Spinal cord (tissue), 10 donors: ENCODE results near the gene ZBTB11. TPM values are rescaled to one million over a fixed set of nuclear protein-coding genes. Genes with fewer than 3 reads are reported as not detected.
"Not testable (repeated sequence)": the region's sequence is repeated elsewhere in the genome, so short reads cannot be mapped to it uniquely, and the experiment has no call there.

Experiments used
- DNase-seq, 6 donors: peaks; one replicate each; pipeline versions ENCODE4 v3.0.0 to v3.0.0-alpha.2; 2013 to 2015; ENCODE audit warnings: low spot score in 6 of 6, low read depth in 4 of 6
- H3K27ac ChIP-seq: one replicate; pipeline ENCODE4 v1.5.1; 2013; ENCODE audit warnings: low read depth, low read length, control low read depth
- H3K27me3 ChIP-seq: one replicate; pipeline ENCODE4 v1.6.1; 2013; ENCODE audit warnings: low read length; ENCODE audit not compliant: control insufficient read depth, insufficient read depth
- H3K36me3 ChIP-seq: one replicate; pipeline ENCODE4 v1.6.1; 2013; ENCODE audit warnings: low read length; ENCODE audit not compliant: control insufficient read depth, insufficient read depth
- H3K4me1 ChIP-seq: one replicate; pipeline ENCODE4 v1.6.1; 2013; ENCODE audit warnings: low read length; ENCODE audit not compliant: control insufficient read depth, insufficient read depth
- H3K4me3 ChIP-seq: one replicate; pipeline ENCODE4 v1.5.1; 2013; ENCODE audit warnings: low read depth, low read length, control low read depth
- H3K9me3 ChIP-seq: one replicate; pipeline ENCODE4 v1.6.1; 2013; ENCODE audit warnings: low read length; ENCODE audit not compliant: control insufficient read depth, insufficient read depth
- WGBS: methylation state at CpG from one replicate; pipeline ENCODE4 v1.1.5; 2013; ENCODE audit warnings: missing lambda C conversion rate; ENCODE audit not compliant: insufficient coverage; 5-methylcytosine and 5-hydroxymethylcytosine counted together
- polyA plus RNA-seq, 2 donors: library from polyadenylated mRNA; unstranded; fragments of 120-200 nt; gene quantifications; one replicate each; pipeline ENCODE4 v1.2.1, GENCODE V29; 2013; ENCODE audit not compliant: insufficient read length in 2 of 2
- total RNA-seq, 2 donors: library from RNA; depleted of rRNA in 1 of 2; stranded (reverse); fragments of 120-200 nt in 1 of 2; fragments of >200 nt in 1 of 2; gene quantifications; one replicate each; pipeline versions ENCODE4 v1.2.3 to v1.2.4, GENCODE V29; 2013 to 2014
- donor health status: healthy.

The ZBTB11 gene
- total and polyA plus RNA-seq, 4 donors: 17.7 to 39.2 (median 21.6) TPM

DNA sequence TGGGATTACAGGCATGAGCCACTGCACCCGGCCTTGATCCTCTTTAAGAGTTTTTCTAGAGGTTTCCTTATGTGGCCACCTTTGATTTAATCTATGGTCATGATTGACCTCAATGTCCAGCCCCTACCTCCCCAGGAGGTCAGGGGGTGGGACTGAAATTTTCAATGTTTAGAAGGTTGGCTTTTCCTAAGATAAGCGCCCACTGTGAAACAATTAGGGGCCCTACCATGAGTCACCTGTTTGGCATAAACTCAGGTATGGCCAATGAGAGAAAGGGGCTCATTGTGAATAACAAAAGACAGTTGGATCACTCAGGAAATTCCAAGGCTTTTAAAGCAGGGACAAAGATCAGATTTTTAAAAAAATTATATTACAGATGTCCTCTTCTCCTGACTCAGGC, 51.1 kb downstream of the ZBTB11 start:
- Histone ChIP-seq H3K9me3 (no peaks in the 10 kb centered on the region), H3K27ac (no peak overlapping the region), H3K4me1 (no peaks in the 10 kb centered on the region), H3K27me3 (no peaks in the 10 kb centered on the region), H3K4me3 (no peak overlapping the region), H3K36me3 (no peaks in the 10 kb centered on the region)
- no CpG with 5 or more reads among the region's 2 CpGs for whole genome bisulfite sequencing
- no peak for DNase-seq

DNA sequence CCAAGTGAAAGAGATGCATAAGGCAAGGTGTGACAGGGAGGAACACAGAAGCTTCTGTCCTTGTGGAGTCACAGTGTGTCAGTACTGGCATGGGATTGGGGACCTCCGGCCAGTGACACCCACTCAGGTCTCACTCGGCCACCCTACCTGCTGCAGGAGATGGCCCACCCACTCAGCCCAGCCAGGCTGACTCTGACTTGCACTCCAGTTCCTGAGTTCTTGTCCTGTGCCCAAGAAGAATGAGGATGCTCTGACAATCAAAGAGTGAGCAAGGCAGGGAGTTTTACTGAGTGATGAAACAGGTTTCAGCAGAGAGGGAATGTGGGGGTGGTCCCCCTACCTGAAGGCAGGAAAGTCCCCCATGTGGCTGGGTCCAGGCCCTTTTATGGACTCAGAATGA, 52.1 kb downstream of the ZBTB11 start:
- WGBS: no CpG with 5 or more reads among the region's 2 CpGs

DNA sequence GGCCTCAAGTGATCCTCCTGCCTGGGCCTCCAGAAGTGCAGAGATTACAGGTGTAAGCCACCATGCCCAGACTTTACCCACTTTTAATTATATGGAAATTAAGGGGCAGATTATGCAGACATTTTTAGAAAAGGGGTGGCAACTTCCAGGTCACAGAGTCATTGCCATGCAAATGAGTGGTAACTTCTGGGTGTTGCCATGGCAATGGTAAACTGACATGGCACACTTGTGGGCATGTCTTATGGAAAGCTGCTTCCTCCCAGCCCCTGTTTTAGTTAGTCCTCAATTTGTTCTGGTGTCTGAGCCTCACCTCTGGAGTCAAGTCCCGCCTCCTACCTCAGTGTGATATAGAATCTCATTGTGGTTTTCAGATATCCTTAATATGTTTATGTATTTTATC, 53.3 kb downstream of the ZBTB11 start:
- no peak for DNase-seq
- no peaks in the 10 kb centered on the region for H3K9me3 ChIP-seq
- no peaks in the 10 kb centered on the region for H3K27me3 ChIP-seq
- H3K4me3 ChIP-seq: no peak overlapping the region
- no peaks in the 10 kb centered on the region for H3K36me3 ChIP-seq
- no peaks in the 10 kb centered on the region for H3K4me1 ChIP-seq
- no peak overlapping the region for H3K27ac ChIP-seq
- WGBS: no CpG with 5 or more reads among the region's 1 CpG

More for the DNA sequence above, 52.1 kb downstream of the ZBTB11 start:
- no peak overlapping the region for H3K27ac ChIP-seq
- H3K36me3 ChIP-seq: no peaks in the 10 kb centered on the region
- H3K9me3 ChIP-seq: no peaks in the 10 kb centered on the region
- H3K4me1 ChIP-seq: no peaks in the 10 kb centered on the region
- DNase-seq: no peak
- H3K27me3 ChIP-seq: no peaks in the 10 kb centered on the region
- no peak overlapping the region for H3K4me3 ChIP-seq

DNA sequence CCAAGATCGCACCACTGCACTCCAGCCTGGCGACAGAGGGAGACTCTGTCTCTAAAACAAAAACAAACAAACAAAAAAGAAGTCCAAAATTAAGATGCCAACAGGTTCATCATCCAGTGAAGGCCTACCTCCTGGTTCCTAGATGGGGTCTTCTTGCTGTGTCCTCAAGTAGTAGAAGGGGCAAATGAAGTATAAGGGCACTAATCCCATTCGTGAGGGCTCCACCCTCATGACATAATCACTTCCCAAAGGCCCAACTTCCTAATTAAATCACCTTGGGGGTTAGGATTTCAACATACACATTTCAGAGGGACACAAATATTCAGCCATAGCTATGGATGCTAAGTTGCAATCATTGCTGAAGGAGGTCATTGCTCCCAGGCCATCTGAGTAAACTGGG, 57.2 kb downstream of the ZBTB11 start:
- Histone ChIP-seq H3K9me3 (no peaks in the 10 kb centered on the region), H3K27me3 (no peaks in the 10 kb centered on the region), H3K27ac (no peak overlapping the region), H3K4me3 (no peak overlapping the region), H3K4me1 (no peaks in the 10 kb centered on the region), H3K36me3 (no peaks in the 10 kb centered on the region)
- WGBS: 100% methylated on average over 1 of the region's 3 CpGs
- no peak for DNase-seq

DNA sequence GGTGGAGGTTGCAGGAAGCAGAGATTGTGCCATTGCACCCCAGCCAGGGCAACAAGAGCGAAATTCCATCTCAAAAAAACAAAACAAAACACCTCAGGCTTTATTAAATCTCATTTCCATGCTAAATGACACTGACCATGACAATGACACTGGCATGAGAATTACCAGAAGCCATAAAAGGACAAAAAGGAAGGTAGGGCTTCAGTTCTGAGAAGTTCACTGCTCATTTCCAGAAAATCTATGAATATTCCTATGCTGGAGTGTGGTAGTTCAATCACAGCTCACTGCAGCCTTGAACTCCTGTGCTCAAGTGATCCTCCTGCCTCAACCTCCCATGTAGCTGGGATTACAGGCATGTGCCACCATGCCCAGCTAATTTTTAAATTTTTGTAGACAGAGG, 58.2 kb downstream of the ZBTB11 start:
- H3K4me1 ChIP-seq: no peaks in the 10 kb centered on the region
- no peak overlapping the region for H3K4me3 ChIP-seq
- H3K27ac ChIP-seq: no peak overlapping the region
- H3K36me3 ChIP-seq: no peaks in the 10 kb centered on the region
- WGBS: no CpG with 5 or more reads among the region's 1 CpG
- DNase-seq: no peak
- no peaks in the 10 kb centered on the region for H3K9me3 ChIP-seq
- H3K27me3 ChIP-seq: no peaks in the 10 kb centered on the region

DNA sequence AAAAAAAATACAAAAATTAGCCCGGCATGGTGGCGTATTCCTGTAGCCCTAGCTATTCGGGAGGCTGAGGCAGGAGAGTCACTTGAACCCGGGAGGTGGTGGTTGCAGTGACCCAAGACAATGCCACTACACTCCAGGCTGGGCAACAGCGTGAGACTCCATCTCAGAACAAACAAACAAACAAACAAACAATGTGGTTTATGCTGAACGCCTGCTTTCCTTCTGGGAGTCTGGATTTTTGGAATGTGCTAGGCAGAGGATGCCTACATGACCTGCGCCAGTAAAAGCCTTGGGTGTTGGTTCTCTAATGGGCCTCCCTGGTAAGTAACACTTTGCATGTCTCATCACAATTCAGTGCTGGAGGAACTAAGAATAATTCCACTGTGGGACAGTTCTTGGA, 59.5 kb downstream of the ZBTB11 start:
- H3K9me3 ChIP-seq: no peaks in the 10 kb centered on the region
- H3K27ac ChIP-seq: no peak overlapping the region
- no peaks in the 10 kb centered on the region for H3K36me3 ChIP-seq
- H3K27me3 ChIP-seq: no peaks in the 10 kb centered on the region
- no peaks in the 10 kb centered on the region for H3K4me1 ChIP-seq
- DNase-seq: no peak
- 78% methylated on average over 6 of the region's 7 CpGs for WGBS
- no peak overlapping the region for H3K4me3 ChIP-seq

DNA sequence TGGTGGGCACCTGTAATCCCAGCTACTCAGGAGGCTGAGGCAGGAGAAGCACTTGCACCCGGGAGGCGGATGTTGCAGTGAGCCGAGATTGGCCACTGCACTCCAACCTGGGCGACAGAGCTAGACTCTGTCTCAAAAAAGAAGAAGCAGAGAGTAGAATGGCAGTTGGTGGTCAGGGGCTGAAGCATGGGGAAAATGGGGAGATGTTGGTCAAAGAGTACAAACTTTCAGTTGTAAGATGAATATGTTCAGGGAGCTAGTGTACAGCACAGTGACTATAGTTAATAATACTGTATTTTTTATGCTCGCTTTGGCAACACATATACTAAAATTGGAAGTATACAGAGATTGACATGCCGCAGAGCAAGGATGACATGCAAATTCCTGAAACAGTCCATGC, 61.4 kb downstream of the ZBTB11 start:
- H3K27me3 ChIP-seq: no peaks in the 10 kb centered on the region
- DNase-seq: no peak
- H3K36me3 ChIP-seq: no peaks in the 10 kb centered on the region
- no peaks in the 10 kb centered on the region for H3K4me1 ChIP-seq
- H3K9me3 ChIP-seq: no peaks in the 10 kb centered on the region
- 94% methylated on average over 4 of the region's 6 CpGs for WGBS
- no peak overlapping the region for H3K27ac ChIP-seq
- H3K4me3 ChIP-seq: no peak overlapping the region

DNA sequence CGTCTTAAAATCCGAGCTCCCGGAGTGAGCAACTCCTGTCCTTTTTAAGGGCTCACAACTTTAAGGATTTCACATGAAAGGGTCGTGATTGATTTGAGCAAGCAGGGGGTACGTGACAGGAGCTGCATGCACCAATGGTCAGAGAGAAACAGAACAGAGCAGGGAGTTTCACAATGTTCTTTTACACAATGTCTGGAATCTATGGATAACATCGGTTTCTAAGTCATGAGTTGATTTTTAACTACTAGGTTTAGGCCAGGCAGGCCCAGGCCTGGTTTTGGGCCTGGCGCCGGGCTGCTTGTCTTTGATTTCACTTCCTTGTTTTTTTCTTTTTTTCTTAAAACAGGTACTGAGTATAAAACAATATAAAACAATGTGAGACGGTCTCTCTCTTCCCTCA, 63.9 kb downstream of the ZBTB11 start:
- not testable (repeated sequence) for H3K4me3 ChIP-seq, H3K9me3 ChIP-seq, H3K4me1 ChIP-seq, H3K27me3 ChIP-seq, DNase-seq, H3K36me3 ChIP-seq, H3K27ac ChIP-seq
- WGBS: 60% methylated on average over 2 of the region's 9 CpGs

DNA sequence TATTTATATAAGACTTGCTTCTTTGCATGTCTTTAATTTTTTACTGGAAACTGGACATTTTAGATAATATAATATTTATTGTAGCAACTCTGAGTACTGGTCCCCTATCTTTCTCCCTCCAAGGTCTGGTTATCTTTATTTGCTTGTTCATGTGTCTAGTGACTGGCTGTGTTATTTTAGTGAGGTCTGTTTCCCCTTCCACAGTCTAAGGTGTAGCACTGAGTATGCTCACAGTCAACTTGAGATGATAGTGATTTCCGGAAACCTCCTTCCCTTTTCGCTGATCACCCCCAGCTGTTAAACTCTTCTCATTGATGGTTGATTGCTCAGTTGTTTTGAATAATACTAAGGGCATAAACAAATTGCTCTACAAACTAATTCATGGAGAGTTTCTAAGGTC, 65.9 kb downstream of the ZBTB11 start:
- no peaks in the 10 kb centered on the region for H3K36me3 ChIP-seq
- H3K4me3 ChIP-seq: no peak overlapping the region
- H3K4me1 ChIP-seq: no peaks in the 10 kb centered on the region
- WGBS: no CpG with 5 or more reads among the region's 2 CpGs
- H3K9me3 ChIP-seq: no peaks in the 10 kb centered on the region
- H3K27ac ChIP-seq: no peak overlapping the region
- no peaks in the 10 kb centered on the region for H3K27me3 ChIP-seq
- no peak for DNase-seq

DNA sequence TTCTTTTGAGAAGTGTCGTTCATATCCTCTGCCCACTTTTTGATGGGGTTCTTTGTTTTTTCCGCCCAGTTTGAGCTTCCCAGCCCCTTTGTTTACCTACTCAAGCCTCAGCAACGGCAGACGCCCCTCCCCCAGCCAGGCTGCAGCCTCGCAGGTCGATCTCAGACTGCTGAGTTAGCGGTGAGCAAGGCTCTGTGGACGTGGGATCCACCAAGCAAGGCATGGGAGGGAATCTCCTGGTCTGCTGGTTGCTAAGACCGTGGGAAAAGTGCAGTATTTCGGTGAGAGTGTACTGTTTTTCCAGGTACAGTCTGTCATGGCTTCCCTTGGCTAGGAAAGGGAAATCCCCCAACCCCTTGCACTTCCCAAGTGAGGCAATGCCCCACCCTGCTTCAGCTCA, 71.5 kb downstream of the ZBTB11 start:
- H3K9me3 ChIP-seq, H3K36me3 ChIP-seq, H3K27me3 ChIP-seq, H3K4me3 ChIP-seq, DNase-seq, H3K4me1 ChIP-seq, H3K27ac ChIP-seq: not testable (repeated sequence)
- WGBS: 72% methylated on average over 9 of the region's 10 CpGs
